Caco-2 (cell line): ENCODE data around the gene TTC32. TPM values are rescaled to one million over a fixed set of nuclear protein-coding genes. Genes with fewer than 3 reads are reported as not detected.

ENCODE experiments used
- BruUV-seq: library from RNA; stranded (reverse); fragments of 400-500 nt; replicated peaks from 2 replicates; lab custom pipeline; 2021; lab: Mats Ljungman, UMichigan
- CTCF ChIA-PET: fragments of 300-600 bp; sonication (Branson Sonifier 250); formaldehyde crosslinking; loops from one replicate; lab custom pipeline; 2022; ENCODE audit warnings: antibody characterized with exemption; lab: Charles Lee
- POLR2A ChIA-PET: fragments of 300-600 bp; sonication (Branson Sonifier 250); formaldehyde crosslinking; loops from one replicate; lab custom pipeline; 2022; ENCODE audit warnings: antibody characterized with exemption; lab: Charles Lee
- DNase-seq, 2 experiments: peaks; one replicate each; pipeline versions ENCODE4 v3.0.0 to v3.0.0-alpha.2; 2020 to 2022
- H3K27me3 ChIP-seq: replicated peaks from 2 replicates; pipeline ENCODE4 v1.6.0; 2011; ENCODE audit warnings: low read length; ENCODE audit not compliant: control insufficient read depth, insufficient read depth
- H3K36me3 ChIP-seq: 2 replicates; pipeline ENCODE4 v1.5.1; 2011; ENCODE audit warnings: low read length; ENCODE audit not compliant: control insufficient read depth, insufficient read depth
- H3K4me1 ChIP-seq: fragments of 250-450 bp; sonication (Bioruptor Pico); 2 replicates; pipeline ENCODE4 v1.5.1; 2020; ENCODE audit warnings: mild to moderate bottlenecking
- H3K4me3 ChIP-seq: 2 replicates; pipeline ENCODE4 v1.5.1; 2011; ENCODE audit warnings: low read depth, mild to moderate bottlenecking, control low read depth, low read length
- H3K9me3 ChIP-seq: fragments of 250-450 bp; sonication (Bioruptor Pico); 2 replicates; pipeline ENCODE4 v1.5.1; 2020; ENCODE audit warnings: mild to moderate bottlenecking, moderate library complexity
- H3K27ac Mint-ChIP-seq: one replicate; pipeline ENCODE4 v1.8.0; 2022; ENCODE audit warnings: mixed read lengths; ENCODE audit not compliant: unreplicated experiment
- H3K27me3 Mint-ChIP-seq: one replicate; pipeline ENCODE4 v1.8.0; 2022; ENCODE audit warnings: mixed read lengths; ENCODE audit not compliant: insufficient read depth, unreplicated experiment
- H3K36me3 Mint-ChIP-seq: one replicate; pipeline ENCODE4 v1.8.0; 2022; ENCODE audit warnings: mild to moderate bottlenecking, mixed read lengths; ENCODE audit not compliant: insufficient read depth, unreplicated experiment
- H3K4me1 Mint-ChIP-seq: one replicate; pipeline ENCODE4 v1.8.0; 2022; ENCODE audit warnings: low read depth, mixed read lengths; ENCODE audit not compliant: unreplicated experiment
- H3K4me3 Mint-ChIP-seq: one replicate; pipeline ENCODE4 v1.8.0; 2022; ENCODE audit warnings: mild to moderate bottlenecking, moderate library complexity, mixed read lengths; ENCODE audit not compliant: unreplicated experiment
- H3K9me3 Mint-ChIP-seq: one replicate; pipeline ENCODE4 v1.8.0; 2022; ENCODE audit warnings: mixed read lengths; ENCODE audit not compliant: unreplicated experiment
- intact Hi-C: fragments of 100-400 bp; cut with micrococcal nuclease; formaldehyde crosslinking; loops from one replicate; pipeline ENCODE4 v1.10.0; 2022; ENCODE audit not compliant: unreplicated experiment
- total RNA-seq: library from RNA; stranded (reverse); gene quantifications from 2 replicates; pipeline ENCODE4 v1.2.3, GENCODE V29; 2022
- TF ChIP-seq, protein P1 (sequence below), 2 experiments: fragments of 200-600 bp in 1 of 2; IDR thresholded peaks; 1 replicate in 1 of 2; 2 replicates in 1 of 2; pipeline versions ENCODE4 v1.5.1 to v1.8.0; 2011 to 2022; ENCODE audit warnings: antibody characterized with exemption in 1 of 2, control low read depth in 1 of 2, inconsistent platforms in 1 of 2, low read depth in 1 of 2, low read length in 1 of 2, mild to moderate bottlenecking in 1 of 2, moderate library complexity in 1 of 2; ENCODE audit not compliant: insufficient read depth in 1 of 2, severe bottlenecking in 1 of 2, unreplicated experiment in 1 of 2

TTC32 gene
- total RNA-seq, 1 experiment from 2014 or later = 16.8 TPM

DNA sequence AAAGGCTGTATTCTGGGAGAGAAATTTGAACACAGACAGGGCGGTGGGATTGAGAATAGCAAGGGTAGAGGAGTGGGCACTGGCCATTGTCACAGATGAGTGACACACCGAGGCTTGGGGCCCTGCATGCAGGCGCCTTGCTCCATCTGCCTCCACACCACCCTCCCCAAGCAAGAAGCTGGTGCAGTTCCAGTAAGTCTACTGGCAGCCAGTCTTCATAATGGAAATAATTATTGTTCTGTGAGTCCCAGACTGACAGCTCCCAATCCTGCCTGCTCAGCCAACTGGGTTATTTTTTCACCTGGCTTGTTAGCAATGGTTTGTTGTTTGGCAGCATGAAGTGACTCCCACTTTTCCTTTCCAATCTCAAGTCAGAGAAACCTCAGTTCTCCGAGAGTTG is 13.0 kb downstream of the TTC32 start:
- TF ChIP-seq, protein P1, sequence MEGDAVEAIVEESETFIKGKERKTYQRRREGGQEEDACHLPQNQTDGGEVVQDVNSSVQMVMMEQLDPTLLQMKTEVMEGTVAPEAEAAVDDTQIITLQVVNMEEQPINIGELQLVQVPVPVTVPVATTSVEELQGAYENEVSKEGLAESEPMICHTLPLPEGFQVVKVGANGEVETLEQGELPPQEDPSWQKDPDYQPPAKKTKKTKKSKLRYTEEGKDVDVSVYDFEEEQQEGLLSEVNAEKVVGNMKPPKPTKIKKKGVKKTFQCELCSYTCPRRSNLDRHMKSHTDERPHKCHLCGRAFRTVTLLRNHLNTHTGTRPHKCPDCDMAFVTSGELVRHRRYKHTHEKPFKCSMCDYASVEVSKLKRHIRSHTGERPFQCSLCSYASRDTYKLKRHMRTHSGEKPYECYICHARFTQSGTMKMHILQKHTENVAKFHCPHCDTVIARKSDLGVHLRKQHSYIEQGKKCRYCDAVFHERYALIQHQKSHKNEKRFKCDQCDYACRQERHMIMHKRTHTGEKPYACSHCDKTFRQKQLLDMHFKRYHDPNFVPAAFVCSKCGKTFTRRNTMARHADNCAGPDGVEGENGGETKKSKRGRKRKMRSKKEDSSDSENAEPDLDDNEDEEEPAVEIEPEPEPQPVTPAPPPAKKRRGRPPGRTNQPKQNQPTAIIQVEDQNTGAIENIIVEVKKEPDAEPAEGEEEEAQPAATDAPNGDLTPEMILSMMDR (IDR thresholded peaks at IDR 0.05; ENCODE audit: insufficient read depth in 1 of 2, low read depth in 1 of 2, low read length in 1 of 2, severe bottlenecking in 1 of 2, unreplicated experiment in 1 of 2) = no peak
- Histone ChIP-seq H3K4me1 (no peaks in the 10 kb centered on the region), H3K4me3 (no peak overlapping the region), H3K36me3 (no peaks in the 10 kb centered on the region), H3K9me3 (no peaks in the 10 kb centered on the region), H3K27me3 (no peaks in the 10 kb centered on the region)
- Mint-ChIP-seq H3K36me3 (no peaks in the 10 kb centered on the region), H3K27me3 (no peaks in the 10 kb centered on the region), H3K27ac (no peak overlapping the region), H3K4me3 (no peak overlapping the region), H3K4me1 (no peaks in the 10 kb centered on the region), H3K9me3 (no peaks in the 10 kb centered on the region)
- CTCF ChIA-PET = no interaction called here
- no peak for DNase-seq
- intact Hi-C loops = no loop called here
- POLR2A ChIA-PET = no interaction called here
- no TSS peak for BruUV-seq

DNA sequence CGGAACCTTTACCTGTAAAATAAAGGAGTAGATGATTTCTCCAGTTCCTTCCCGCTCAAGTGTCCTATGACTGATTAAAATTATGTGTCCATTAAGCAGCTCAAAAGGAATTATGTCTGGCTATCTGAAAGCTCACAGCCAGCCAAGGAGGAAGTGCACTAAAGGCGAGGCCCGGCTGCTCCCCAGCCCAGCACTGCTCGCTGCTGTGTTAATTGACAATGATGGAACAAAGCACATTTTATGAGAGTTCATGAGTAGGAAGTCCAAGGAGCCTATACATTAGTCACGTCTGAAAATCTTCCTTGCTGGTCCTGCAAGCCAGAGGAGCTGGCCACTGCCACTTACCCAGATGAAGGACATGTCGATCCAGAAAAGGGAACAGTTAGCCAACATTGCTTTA is 14.3 kb downstream of the TTC32 start:
- Mint-ChIP-seq H3K27me3 (no peaks in the 10 kb centered on the region), H3K4me1 (no peaks in the 10 kb centered on the region), H3K9me3 (no peaks in the 10 kb centered on the region), H3K36me3 (no peaks in the 10 kb centered on the region), H3K27ac (no peak overlapping the region), H3K4me3 (no peak overlapping the region)
- Histone ChIP-seq H3K9me3 (no peaks in the 10 kb centered on the region), H3K4me3 (no peak overlapping the region), H3K27me3 (no peaks in the 10 kb centered on the region), H3K4me1 (no peaks in the 10 kb centered on the region), H3K36me3 (no peaks in the 10 kb centered on the region)
- TF ChIP-seq, protein P1 (IDR thresholded peaks at IDR 0.05; ENCODE audit: insufficient read depth in 1 of 2, low read depth in 1 of 2, low read length in 1 of 2, severe bottlenecking in 1 of 2, unreplicated experiment in 1 of 2) = no peak
- POLR2A ChIA-PET = no interaction called here
- no TSS peak for BruUV-seq
- intact Hi-C loops = no loop called here
- no peak for DNase-seq
- CTCF ChIA-PET = no interaction called here

DNA sequence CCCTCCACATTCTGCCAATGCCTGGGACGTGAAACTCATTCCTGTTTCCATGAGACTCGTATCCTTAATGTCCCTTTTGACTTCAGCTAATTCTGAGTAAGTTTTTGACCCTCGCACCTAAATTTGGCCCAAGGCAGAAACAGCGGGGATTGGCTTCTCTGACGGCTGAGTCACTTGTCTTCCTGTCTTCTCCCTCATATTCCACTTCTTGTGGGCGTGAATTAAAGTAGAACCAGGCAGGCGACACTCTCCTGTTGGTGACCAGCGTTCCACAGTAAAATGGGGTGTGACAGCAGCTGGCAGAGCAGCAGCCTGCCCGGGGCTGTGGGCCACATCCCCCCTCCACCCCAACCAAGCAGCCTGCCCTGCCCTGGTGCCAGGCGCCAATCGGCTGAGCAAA is 15.5 kb downstream of the TTC32 start:
- Histone ChIP-seq H3K4me1 (no peaks in the 10 kb centered on the region), H3K36me3 (no peaks in the 10 kb centered on the region), H3K27me3 (no peaks in the 10 kb centered on the region), H3K4me3 (no peak overlapping the region), H3K9me3 (no peaks in the 10 kb centered on the region)
- Mint-ChIP-seq H3K9me3 (no peaks in the 10 kb centered on the region), H3K4me3 (no peak overlapping the region), H3K36me3 (no peaks in the 10 kb centered on the region), H3K27ac (no peak overlapping the region), H3K27me3 (no peaks in the 10 kb centered on the region), H3K4me1 (no peaks in the 10 kb centered on the region)
- TF ChIP-seq, protein P1 (IDR thresholded peaks at IDR 0.05; ENCODE audit: insufficient read depth in 1 of 2, low read depth in 1 of 2, low read length in 1 of 2, severe bottlenecking in 1 of 2, unreplicated experiment in 1 of 2) = no peak
- POLR2A ChIA-PET = no interaction called here
- BruUV-seq = no TSS peak
- CTCF ChIA-PET = no interaction called here
- no peak for DNase-seq
- intact Hi-C loops = no loop called here
